ENCODE data around the gene TAF1B.
"Not testable (repeated sequence)": the region's sequence is repeated elsewhere in the genome, so short reads cannot be mapped to it uniquely, and the experiment has no call there.

The TAF1B gene

DNA sequence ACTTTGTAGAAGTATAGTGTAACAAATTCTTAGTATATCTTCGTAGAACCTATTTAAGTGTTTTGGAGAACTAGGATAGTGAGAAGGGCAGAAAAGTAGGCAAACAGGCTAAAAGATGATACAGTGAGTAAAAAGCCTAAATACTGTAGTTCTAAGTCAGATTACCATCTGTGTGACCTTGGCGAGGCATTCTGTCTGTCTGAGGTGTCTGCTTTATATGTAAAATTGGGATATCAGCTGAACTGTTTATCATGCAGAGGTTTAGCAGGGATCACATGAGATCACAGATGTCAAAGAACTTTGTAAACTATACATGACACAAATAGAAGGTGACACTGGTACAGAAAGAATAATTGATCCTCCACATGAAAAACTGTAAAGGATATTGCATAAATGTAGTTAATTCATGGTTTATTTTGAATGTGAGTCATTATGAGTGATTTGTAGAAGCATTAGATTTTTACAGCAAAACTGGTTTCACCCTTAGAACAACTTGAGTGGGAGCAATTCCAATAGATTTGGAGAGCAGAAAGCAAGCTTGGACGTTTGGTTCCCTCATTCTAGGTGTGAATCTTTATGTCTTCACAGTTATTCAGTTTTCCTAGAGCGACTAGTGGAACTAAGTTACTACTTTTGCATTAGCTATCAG lies 41.9 kb downstream of the TAF1B start:
- no peak for DNase-seq (ENCODE audit: low spot score)

GRCh38 chr2:9887513-9887912 lies 44.2 kb downstream of the TAF1B start:
- no peak for DNase-seq (ENCODE audit: low spot score)

- DNase-seq (ENCODE audit: low spot score) = no peak
Observed at GRCh38 chr2:9889812-9890261, 46.6 kb downstream of the TAF1B start.

DNA sequence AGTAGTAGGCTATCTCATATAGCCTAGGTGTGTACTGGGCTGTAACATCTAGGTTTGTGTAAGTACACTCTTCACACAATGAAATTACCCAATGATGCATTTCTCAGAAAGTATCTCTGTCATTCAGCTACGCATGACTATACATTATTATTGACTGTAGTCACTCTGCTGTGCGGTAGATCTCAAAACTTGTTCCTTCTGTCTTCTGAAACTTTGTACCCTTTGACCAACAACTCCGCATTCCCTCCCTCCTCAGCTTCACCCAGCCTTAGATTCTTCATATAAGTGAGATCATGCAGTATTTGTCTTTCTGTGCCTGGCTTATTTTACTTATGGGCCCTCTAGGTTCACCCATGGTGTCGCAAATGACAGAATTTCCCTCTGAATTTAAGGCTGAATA lies 49.0 kb downstream of the TAF1B start:
- no peak for DNase-seq (ENCODE audit: low spot score)

DNA sequence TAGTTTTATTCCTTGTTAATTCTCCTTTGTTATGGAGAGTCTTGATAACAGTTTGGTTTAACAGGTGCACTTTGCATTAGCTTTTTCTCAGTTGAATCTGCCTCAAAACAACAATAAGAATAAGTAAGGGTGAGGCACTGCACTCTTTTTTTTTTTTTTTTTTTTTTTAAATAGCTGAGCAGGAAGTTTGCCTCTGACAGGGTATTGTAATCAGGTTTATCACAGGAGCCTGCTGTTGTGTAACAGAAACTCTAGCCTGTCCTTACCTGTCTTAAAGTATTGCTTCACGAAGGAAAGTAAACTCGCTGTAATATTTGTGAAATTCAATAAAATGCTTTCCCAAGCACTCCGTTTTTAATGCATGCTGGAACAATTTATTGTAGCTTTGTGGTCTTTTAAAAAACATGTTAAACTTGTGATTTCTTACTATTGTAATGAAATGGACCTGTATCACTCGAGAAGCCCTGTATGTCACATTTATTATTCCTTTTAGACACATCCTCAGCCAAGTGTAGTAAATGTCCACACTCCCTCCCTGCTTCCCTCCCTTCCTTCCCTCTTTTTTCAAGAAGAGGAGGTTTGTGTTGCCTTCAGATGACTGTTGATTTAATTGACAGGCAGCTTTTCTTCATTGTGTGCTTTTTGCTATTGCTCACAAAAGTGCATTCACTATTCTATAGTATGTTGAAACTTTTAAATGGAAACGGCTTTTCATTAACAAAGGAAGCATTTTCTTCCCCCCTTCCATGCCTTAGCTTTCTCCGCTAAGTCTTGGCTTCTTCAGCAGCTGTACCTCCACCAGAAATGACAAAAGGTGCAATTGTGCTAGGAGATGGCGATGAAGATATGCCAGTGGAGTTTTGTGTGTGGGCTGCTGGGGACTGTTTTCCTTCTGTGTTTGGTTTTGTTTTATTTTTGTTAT lies 52.7 kb downstream of the TAF1B start:
- DNase-seq (ENCODE audit: low spot score) = no peak

DNA sequence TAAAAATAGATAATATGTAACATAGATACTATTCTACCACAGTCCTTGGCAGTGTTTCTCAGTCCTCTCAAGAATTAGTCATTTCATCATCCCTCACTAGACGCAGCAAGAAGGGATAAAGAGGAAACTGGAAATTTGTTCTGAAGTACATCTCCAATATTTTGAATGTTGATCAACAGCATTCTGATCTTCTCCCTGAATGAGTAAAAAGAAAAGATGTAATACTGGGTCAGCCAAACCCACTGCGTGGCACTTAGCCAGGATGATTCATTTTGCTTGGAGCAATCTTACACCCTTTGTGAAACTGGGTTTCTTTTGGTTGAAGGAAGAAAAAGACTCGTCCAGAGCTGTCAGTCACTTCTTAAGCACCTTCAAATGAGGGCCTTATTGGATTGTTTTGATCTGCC lies 54.1 kb downstream of the TAF1B start:
- peak; percentile 2 for DNase-seq (ENCODE audit: low spot score)

DNA sequence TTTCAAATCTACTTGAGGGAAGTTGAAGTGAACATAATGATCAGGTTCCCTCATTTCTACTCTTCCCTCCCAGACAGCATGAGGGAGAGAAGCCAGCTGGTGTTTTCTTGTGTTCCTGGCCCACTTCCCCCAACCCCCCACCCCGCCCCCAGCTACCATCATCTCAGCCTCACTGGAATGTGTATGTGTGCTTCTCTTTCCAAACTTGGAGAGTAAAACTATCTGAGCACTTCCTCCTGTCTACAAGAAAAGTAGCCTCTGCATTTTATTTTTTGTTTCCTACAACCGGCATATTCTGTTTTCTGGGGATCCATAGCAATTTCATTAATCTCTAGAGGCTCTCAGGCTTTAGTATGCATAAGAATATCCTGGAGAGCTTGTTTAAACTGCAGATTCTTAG lies 54.6 kb downstream of the TAF1B start:
- no peak for DNase-seq (ENCODE audit: low spot score)

- no peak for DNase-seq (ENCODE audit: low spot score)
Observed at GRCh38 chr2:9905413-9905812, 62.1 kb downstream of the TAF1B start.

- no peak for DNase-seq (ENCODE audit: low spot score)
Observed at GRCh38 chr2:9907402-9907801, 64.1 kb downstream of the TAF1B start.

DNA sequence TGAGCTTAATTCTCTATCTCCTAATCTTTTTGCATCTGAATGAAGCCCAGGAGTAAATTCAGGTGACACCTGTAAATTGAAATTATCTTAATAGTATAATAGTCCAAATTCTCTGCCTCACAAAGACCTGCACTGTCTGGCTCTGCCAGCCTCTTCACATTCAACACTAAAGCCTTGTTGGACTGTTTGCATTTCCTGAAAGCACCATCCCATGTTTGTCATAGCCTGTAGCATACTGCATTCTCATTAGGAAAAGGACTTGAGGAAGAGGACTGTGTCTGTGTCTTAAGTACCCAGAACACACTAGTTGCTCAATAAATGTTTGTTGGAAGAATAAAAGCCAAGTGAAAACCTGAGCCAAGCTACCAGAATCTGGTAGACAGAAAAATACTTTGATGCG lies 65.4 kb downstream of the TAF1B start:
- no peak for DNase-seq (ENCODE audit: low spot score)

- no peak for DNase-seq (ENCODE audit: low spot score)
Observed at GRCh38 chr2:9909106-9909505, 65.8 kb downstream of the TAF1B start.

DNA sequence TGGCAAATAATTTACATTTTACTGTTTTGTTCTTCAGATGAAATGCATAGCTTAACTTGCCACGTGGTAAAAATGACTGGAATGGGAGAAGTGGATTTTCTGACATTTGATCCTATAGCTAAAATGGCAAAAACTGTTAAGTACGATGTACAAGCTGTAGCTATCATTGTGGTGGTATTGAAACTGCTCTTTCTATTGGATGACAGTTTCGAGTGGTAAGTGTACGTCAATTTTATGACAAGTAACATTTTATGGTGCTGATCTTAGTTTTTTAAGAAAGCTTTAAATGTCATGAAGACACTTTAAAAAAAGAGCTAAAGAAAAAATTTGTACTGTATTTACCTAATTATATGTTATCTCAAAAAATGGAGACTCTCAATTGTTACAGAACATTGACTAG lies 67.4 kb downstream of the TAF1B start:
- DNase-seq (ENCODE audit: low spot score) = no peak

GRCh38 chr2:9912468-9912867 lies 69.2 kb downstream of the TAF1B start:
- DNase-seq (ENCODE audit: low spot score) = no peak

DNA sequence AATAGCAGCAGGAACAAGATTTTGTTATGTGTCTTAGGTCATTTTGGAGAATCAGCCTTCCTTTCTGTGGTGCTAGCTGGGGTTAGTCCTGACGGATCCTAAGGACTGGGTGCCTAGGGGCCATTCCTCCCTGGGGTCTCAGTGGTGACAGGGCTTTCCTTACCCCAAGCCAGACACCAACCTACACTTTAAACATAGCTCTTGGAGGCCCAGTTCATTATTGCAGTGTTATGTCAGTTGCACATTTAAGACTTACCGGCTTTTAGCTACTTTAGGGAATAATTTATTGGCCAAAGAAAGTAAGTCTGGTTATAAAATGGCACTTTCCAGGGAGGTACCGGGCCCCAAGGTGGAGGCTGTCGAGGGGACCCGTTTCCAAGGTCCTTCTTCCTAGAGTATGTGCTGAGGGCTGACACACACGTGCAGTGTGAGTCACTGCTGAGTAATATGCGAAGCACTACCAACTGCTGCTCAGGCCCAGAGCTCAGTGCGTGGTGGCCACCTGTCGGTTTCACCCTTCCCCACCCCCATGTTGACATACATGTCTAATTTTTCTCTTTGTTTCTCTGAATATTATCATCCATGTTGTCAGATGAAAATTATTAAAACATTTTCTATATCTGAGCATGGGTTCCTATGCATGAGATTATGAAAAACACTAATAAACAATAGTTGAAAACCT lies 71.3 kb downstream of the TAF1B start:
- DNase-seq (ENCODE audit: low spot score) = peak; percentile 13

GRCh38 chr2:9918275-9918674 lies 75.0 kb downstream of the TAF1B start:
- no peak for DNase-seq (ENCODE audit: low spot score)

DNA sequence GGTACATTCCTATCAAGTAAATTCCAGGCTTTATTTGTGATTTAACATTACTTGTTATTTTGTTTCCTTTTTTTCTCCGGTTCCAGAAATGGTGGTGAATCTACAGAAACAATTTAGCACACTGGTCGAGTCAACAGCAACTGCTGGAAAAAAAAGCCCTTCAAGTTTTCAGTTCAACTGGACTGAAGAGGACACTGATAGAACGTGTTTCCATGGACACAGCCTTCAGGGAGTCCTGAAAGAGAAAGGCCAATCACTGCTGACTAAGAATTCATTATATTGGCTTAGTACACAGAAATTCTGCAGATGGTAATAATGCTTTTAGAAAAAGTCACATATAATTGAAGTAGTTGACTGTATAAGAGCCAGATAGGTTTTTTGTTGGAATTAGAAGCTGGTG lies 76.2 kb downstream of the TAF1B start:
- DNase-seq (ENCODE audit: low spot score) = no peak

DNA sequence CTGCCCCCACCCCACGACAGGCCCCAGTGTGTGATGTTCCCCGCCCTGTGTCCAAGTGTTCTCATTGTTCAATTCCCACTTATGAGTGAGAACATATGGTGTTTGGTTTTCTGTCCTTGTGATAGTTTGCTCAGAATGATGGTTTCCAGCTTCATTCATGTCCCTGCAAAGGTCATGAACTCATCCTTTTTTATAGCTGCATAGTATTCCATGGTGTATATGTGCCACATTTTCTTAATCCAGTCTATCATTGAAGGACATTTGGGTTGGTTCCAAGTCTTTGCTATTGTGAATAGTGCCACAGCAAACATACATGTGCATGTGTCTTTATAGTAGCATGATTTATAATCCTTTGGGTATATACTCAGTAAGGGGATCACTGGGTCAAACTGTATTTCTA lies 83.7 kb downstream of the TAF1B start:
- not testable (repeated sequence) for DNase-seq (ENCODE audit: low spot score)

DNA sequence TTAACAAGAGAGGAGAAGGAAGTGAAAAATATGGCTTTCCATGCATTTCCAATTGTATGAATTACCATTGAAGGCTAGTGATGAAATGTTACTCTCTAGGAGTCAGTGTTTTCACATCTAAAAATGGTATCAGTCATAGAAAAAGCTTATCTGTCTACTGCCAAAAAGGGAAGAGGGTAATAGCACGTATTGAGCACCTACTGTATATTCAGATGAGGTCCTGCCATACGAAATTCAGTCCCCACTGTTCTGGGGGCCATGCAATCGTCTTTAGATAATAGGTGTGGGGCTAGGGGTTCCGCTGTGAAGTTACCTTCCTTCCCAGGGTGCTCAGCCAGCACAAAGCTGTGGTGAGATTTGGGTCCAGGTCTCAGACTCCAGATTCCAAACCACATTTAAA lies 94.0 kb downstream of the TAF1B start:
- no peak for DNase-seq (ENCODE audit: low spot score)

GRCh38 chr2:9937968-9938367 lies 94.7 kb downstream of the TAF1B start:
- no peak for DNase-seq (ENCODE audit: low spot score)

DNA sequence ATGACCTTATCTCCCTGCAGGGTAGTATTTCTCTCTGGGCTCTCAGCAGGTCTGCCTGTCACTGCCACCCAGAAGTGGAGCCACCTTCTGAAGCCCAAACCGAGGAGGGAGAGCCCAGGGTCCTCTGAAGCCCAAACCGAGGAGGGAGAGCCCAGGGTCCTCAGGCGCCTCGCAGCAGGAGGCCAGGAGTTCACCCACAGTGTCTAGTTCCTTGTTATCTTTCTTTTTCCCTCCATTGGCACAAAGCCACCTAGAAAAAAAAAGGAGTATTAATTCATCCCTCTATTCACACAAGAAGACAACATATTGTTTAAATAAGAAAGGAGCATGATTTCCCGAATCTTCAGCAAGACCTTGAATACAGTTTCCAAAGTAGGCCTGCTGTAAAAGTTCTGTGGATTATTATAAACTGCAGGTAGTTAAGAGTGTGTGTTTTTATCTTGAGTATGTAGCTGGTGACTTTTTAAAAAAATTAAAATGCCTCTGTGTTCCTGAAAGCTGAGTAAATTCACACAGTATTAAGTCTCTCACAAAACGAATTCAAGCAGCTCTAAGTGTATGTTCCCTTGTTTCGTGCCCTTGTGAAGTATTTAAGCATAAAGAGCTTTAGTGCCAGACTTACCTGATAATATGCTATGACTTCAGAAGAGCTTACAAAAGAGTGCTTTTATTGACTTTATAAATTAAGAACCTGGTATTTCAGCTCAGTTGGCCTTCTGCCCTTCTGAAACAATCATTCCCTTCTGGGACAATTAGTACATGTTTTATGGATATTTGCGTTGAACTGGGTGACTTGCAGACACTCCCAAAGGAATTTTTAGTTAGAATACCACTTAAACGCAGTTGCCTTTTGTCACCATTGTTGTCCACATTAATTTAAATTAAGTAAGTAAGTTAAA lies 96.6 kb downstream of the TAF1B start:
- DNase-seq (ENCODE audit: low spot score) = no peak

- DNase-seq (ENCODE audit: low spot score) = no peak
Observed at GRCh38 chr2:9941196-9941995, 98.1 kb downstream of the TAF1B start.

Measured in CD4-positive, alpha-beta T cell treated with Interleukin-15 for 4 hours (primary cell).